Measurements from ENCODE around the gene DNAJC8. TPM values are rescaled to one million over a fixed set of nuclear protein-coding genes. Genes with fewer than 3 reads are reported as not detected.

Gene DNAJC8, protein sequence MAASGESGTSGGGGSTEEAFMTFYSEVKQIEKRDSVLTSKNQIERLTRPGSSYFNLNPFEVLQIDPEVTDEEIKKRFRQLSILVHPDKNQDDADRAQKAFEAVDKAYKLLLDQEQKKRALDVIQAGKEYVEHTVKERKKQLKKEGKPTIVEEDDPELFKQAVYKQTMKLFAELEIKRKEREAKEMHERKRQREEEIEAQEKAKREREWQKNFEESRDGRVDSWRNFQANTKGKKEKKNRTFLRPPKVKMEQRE
- total RNA-seq = 100 to 1,000 TPM in 1 of 5 experiments, 10 to 100 TPM in 4; 54.2 to 102 (median 69.6) TPM
- polyA plus RNA-seq = 100 to 1,000 TPM; 148 to 174 TPM
- 60.4 reads per million, percentile 75 among the genes with 10 or more reads in this experiment for total RNA-seq

DNA sequence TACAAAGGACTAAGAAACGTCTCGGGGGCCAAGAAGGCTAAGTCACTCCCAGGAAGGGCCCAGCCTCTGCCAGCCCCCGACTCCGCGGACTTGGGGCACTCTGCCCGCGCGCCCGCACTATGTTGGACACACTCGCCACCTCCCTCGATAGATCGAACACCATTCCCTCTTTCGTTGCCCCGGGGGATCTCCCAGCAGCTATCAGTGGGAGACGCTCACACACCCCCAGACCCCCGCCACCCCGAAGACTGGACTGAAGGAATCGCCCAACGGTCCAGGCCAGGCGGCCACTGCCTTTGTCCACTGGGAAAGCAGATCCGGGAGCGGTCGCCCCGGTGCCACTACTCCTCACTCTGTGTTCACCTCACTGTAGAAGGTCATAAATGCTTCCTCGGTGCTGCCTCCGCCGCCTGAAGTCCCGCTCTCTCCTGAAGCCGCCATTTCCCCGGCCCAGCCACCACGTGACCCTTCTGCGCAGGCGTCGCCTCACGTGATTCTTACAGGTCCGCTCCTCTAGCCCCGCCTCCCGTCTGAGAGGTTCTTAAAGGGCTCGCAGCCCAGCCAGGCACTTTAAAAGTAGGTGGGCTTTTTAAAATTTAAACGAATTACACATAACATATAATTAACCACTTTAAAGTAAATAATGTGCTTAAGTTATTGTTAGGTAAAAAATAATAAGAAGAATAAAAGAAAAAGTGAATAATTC lies at the start of gene DNAJC8:
Gene DNAJC8, minus strand, starts transcription at position 472 of the 706 bp plus-strand sequence. Its CDS starts 31 bp downstream, at position 441.
- POLR2A ChIA-PET = interaction anchor here (0.6 to 13.7 kb wide), 7 partner anchors 13 to 346 kb away, joined by 3 to 184 read pairs (median 3); partner anchors contain the start of genes EYA3 and SESN2
- Mint-ChIP-seq H3K4me3 (peak within 1 kb of the TSS; percentile 96 to 100 (median 99)), H3K9me3 (no peaks in the 10 kb centered on the region), H3K4me1 (peaks cover 7 to 48% (median 32%) of the 10 kb centered on the region in 7 donors), H3K36me3 (peaks cover 4 to 13% (median 10%) of the 10 kb centered on the region in 5 donors), H3K27ac (peak within 1 kb of the TSS; percentile 95 to 100 (median 99)), H3K27me3 (no peaks in the 10 kb centered on the region)
- peaks cover 22 to 29% of the 10 kb centered on the region in 2 donors for H3K4me1 ChIP-seq (ENCODE audit: control insufficient read depth in 2 of 2, insufficient read depth in 2 of 2, low read length in 2 of 2)
- intact Hi-C loops (cut with micrococcal nuclease) = loop anchor here in 1 of 2 donors (2.0 to 5.0 kb wide), 2 partner anchors 14 to 655 kb away; no protein-coding TSS in a partner anchor
- H3K4me3 ChIP-seq (ENCODE audit: low read length) = peak within 1 kb of the TSS; percentile 93
- DNase-seq (peak; percentile 83 to 94 (median 89)), ATAC-seq (peak; percentile 75)
- CTCF ChIA-PET = interaction anchor here (1.2 kb wide), 1 partner anchor 16 kb away, joined by 6 read pairs; no protein-coding TSS in a partner anchor
- H3K27me3 ChIP-seq (ENCODE audit: control insufficient read depth in 2 of 2, insufficient read depth in 2 of 2, low read length in 2 of 2) = no peaks in the 10 kb centered on the region
- H3K36me3 ChIP-seq (ENCODE audit: control insufficient read depth in 2 of 3, insufficient read depth in 3 of 3, low read length in 3 of 3) = peaks cover 0 to 34% (median 6%) of the 10 kb centered on the region in 3 experiments
- peak within 1 kb of the TSS; percentile 88 for H3K27ac ChIP-seq (ENCODE audit: low read depth, low read length)
- H3K9me3 ChIP-seq (ENCODE audit: control insufficient read depth in 2 of 3, low read length in 3 of 3) = no peaks in the 10 kb centered on the region

DNA sequence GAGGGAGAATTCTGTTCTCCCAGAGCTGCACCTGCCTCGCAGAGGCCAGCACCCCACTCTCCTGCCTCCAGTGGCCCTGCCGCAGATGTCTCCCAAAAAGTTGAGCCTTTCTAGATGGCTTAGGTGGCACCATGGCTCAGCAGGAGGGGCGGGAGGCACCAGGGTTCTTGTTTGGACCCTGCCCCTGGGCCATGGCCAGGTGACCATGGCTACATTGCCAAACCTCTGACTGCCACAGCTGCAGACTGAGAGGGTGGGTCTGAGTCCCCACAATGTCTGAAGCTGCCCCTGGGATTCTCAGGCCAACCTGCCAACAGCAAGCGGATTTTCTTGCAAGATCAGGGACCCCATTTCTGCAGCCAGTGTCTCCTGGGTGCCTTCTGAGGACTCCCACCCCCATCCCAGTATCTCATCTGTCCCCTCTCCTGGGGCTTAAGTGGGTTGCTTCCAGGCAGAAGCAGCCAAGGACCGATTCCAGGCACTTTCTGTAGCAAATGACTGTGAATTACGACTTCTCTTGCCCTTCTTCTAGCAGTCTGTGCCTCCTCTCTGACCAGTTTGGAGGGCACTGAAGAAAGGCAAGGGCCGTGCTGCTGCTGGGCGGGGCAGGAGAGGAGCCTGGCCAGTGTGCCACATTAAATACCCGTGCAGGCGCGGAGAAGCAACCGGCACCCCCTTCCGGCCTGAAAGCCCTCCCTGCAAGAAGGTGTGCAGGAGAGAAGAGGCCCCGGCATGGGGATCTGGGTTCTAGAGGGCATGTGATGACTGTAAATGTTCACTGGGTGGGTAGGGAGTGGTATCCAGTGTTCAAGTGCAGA lies 49.0 kb upstream of the DNAJC8 start:
- Mint-ChIP-seq H3K27me3 (peaks cover 0 to 2% (median 0%) of the 10 kb centered on the region in 5 donors), H3K4me3 (no peak overlapping the region), H3K4me1 (peaks cover 0 to 10% (median 0%) of the 10 kb centered on the region in 7 donors), H3K27ac (no peak overlapping the region), H3K9me3 (no peaks in the 10 kb centered on the region), H3K36me3 (peaks cover 6 to 39% (median 11%) of the 10 kb centered on the region in 5 donors)
- ChIA-PET POLR2A (interaction anchor here (0.7 kb wide), 1 partner anchor 22 kb away, joined by 3 read pairs; no protein-coding TSS in a partner anchor), CTCF (no interaction called here)
- Histone ChIP-seq H3K36me3 (ENCODE audit: control insufficient read depth in 2 of 3, insufficient read depth in 3 of 3, low read length in 3 of 3) (peaks cover 0 to 28% (median 0%) of the 10 kb centered on the region in 3 experiments), H3K4me3 (ENCODE audit: low read length) (no peak overlapping the region), H3K27me3 (ENCODE audit: control insufficient read depth in 2 of 2, insufficient read depth in 2 of 2, low read length in 2 of 2) (no peaks in the 10 kb centered on the region), H3K9me3 (ENCODE audit: control insufficient read depth in 2 of 3, low read length in 3 of 3) (no peaks in the 10 kb centered on the region), H3K4me1 (ENCODE audit: control insufficient read depth in 2 of 2, insufficient read depth in 2 of 2, low read length in 2 of 2) (no peaks in the 10 kb centered on the region), H3K27ac (ENCODE audit: low read depth, low read length) (no peak overlapping the region)
- intact Hi-C loops (cut with micrococcal nuclease) = no loop called here
- no peak for DNase-seq
- no peak for ATAC-seq

DNA sequence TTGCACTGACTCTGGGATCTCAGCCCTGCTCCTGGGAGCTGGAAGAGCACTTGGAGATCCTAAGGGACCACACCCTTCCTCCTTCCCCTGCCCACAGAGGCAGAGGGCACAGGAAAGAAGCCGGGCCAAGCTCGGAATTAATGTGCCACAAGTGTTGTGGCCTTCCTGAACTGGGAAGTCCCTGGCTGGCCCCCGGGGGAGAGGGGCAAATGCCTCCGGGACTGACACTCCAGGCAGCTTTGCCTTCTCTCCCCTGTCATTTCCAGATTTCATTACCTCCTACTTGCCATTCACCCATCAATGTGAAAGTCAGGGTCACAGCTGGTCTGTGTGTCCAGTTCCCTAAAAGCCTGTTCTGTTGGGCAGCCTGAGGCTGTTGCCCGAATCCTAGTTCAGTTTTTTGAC lies 48.1 kb upstream of the DNAJC8 start:
- peaks cover 0 to 10% (median 0%) of the 10 kb centered on the region in 7 donors for H3K4me1 Mint-ChIP-seq
- peaks cover 0 to 28% (median 0%) of the 10 kb centered on the region in 3 experiments for H3K36me3 ChIP-seq (ENCODE audit: control insufficient read depth in 2 of 3, insufficient read depth in 3 of 3, low read length in 3 of 3)

DNA sequence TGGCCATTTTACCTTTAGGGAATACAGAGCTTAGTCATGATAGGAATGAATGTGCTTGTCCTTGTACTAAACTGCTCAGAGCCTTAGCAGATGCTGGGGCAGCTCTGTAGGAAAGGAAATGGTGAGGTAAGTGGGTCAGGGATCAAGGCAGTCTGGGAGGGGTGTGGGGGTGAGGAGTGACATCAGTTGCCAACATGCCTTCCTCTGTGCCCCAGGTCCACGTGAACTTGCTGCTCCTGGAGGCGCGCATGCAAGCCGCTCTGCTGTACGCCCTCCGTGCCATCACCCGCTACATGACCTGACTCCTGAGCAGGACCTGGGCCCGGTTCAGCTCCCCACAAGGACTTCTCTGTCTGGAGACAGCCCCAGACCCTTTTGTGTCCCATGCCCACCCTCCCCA lies 47.7 kb upstream of the DNAJC8 start:
- Mint-ChIP-seq H3K27ac (no peak overlapping the region), H3K9me3 (no peaks in the 10 kb centered on the region), H3K4me3 (no peak overlapping the region), H3K4me1 (peaks cover 0 to 10% (median 0%) of the 10 kb centered on the region in 7 donors), H3K36me3 (peaks cover 6 to 39% (median 11%) of the 10 kb centered on the region in 5 donors), H3K27me3 (no peaks in the 10 kb centered on the region)
- Histone ChIP-seq H3K4me3 (ENCODE audit: low read length) (no peak overlapping the region), H3K4me1 (ENCODE audit: control insufficient read depth in 2 of 2, insufficient read depth in 2 of 2, low read length in 2 of 2) (no peaks in the 10 kb centered on the region), H3K27ac (ENCODE audit: low read depth, low read length) (no peak overlapping the region), H3K27me3 (ENCODE audit: control insufficient read depth in 2 of 2, insufficient read depth in 2 of 2, low read length in 2 of 2) (no peaks in the 10 kb centered on the region), H3K9me3 (ENCODE audit: control insufficient read depth in 2 of 3, low read length in 3 of 3) (no peaks in the 10 kb centered on the region), H3K36me3 (ENCODE audit: control insufficient read depth in 2 of 3, insufficient read depth in 3 of 3, low read length in 3 of 3) (peaks cover 0 to 28% (median 0%) of the 10 kb centered on the region in 3 experiments)
- no peak for DNase-seq
- POLR2A ChIA-PET = no interaction called here
- peak; percentile 30 for ATAC-seq
- intact Hi-C loops (cut with micrococcal nuclease) = no loop called here
- CTCF ChIA-PET = no interaction called here

More for the DNA sequence above, 48.1 kb upstream of the DNAJC8 start:
- DNase-seq (no peak), ATAC-seq (no peak)
- H3K4me3 ChIP-seq (ENCODE audit: low read length) = no peak overlapping the region
- Mint-ChIP-seq H3K36me3 (peaks cover 6 to 39% (median 11%) of the 10 kb centered on the region in 5 donors), H3K27ac (peak overlapping the region in 1 of 9 donors; percentile 41), H3K27me3 (peaks cover 0 to under 1% (median 0%) of the 10 kb centered on the region in 5 donors), H3K4me3 (no peak overlapping the region), H3K9me3 (no peaks in the 10 kb centered on the region)
- ChIA-PET POLR2A (interaction anchor here (0.7 kb wide), 1 partner anchor 69 kb away, joined by 4 read pairs; no protein-coding TSS in a partner anchor), CTCF (no interaction called here)
- no peak overlapping the region for H3K27ac ChIP-seq (ENCODE audit: low read depth, low read length)
- no peaks in the 10 kb centered on the region for H3K9me3 ChIP-seq (ENCODE audit: control insufficient read depth in 2 of 3, low read length in 3 of 3)
- H3K4me1 ChIP-seq (ENCODE audit: control insufficient read depth in 2 of 2, insufficient read depth in 2 of 2, low read length in 2 of 2) = no peaks in the 10 kb centered on the region
- intact Hi-C loops (cut with micrococcal nuclease) = no loop called here
- H3K27me3 ChIP-seq (ENCODE audit: control insufficient read depth in 2 of 2, insufficient read depth in 2 of 2, low read length in 2 of 2) = no peaks in the 10 kb centered on the region

DNA sequence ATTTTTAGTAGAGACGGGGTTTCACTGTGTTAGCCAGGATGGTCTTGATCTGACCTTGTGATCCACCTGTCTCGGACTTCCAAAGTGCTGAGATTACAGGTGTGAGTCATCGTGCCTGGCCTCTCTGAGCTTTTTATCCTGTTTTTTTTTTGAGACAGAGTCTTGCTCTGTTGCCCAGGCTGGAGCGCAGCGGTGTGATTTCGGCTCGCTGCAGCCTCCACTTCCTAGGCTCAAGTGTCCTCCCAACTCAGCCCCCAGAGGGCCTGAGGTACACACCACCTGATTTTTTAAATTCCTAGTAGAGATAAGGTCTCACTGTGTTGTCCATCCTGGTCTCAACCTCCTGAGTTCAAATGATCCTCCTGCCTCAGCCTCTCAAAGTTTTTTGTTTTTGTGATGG lies 46.9 kb upstream of the DNAJC8 start:
- no peaks in the 10 kb centered on the region for H3K27me3 ChIP-seq (ENCODE audit: control insufficient read depth in 2 of 2, insufficient read depth in 2 of 2, low read length in 2 of 2)
- no peaks in the 10 kb centered on the region for H3K4me1 ChIP-seq (ENCODE audit: control insufficient read depth in 2 of 2, insufficient read depth in 2 of 2, low read length in 2 of 2)
- H3K9me3 Mint-ChIP-seq = no peaks in the 10 kb centered on the region
- H3K27ac Mint-ChIP-seq = peak overlapping the region in 1 of 9 donors; percentile 74
- intact Hi-C loops (cut with micrococcal nuclease) = no loop called here
- CTCF ChIA-PET = no interaction called here
- no peak overlapping the region for H3K27ac ChIP-seq (ENCODE audit: low read depth, low read length)
- peaks cover 0 to 8% (median 0%) of the 10 kb centered on the region in 7 donors for H3K4me1 Mint-ChIP-seq
- no peaks in the 10 kb centered on the region for H3K27me3 Mint-ChIP-seq
- ATAC-seq = no peak
- H3K4me3 Mint-ChIP-seq = no peak overlapping the region
- H3K4me3 ChIP-seq (ENCODE audit: low read length) = no peak overlapping the region
- H3K36me3 ChIP-seq (ENCODE audit: control insufficient read depth in 2 of 3, insufficient read depth in 3 of 3, low read length in 3 of 3) = peaks cover 0 to 31% (median 0%) of the 10 kb centered on the region in 3 experiments
- POLR2A ChIA-PET = no interaction called here
- DNase-seq = no peak
- peaks cover 10 to 46% (median 13%) of the 10 kb centered on the region in 5 donors for H3K36me3 Mint-ChIP-seq
- no peaks in the 10 kb centered on the region for H3K9me3 ChIP-seq (ENCODE audit: control insufficient read depth in 2 of 3, low read length in 3 of 3)

DNA sequence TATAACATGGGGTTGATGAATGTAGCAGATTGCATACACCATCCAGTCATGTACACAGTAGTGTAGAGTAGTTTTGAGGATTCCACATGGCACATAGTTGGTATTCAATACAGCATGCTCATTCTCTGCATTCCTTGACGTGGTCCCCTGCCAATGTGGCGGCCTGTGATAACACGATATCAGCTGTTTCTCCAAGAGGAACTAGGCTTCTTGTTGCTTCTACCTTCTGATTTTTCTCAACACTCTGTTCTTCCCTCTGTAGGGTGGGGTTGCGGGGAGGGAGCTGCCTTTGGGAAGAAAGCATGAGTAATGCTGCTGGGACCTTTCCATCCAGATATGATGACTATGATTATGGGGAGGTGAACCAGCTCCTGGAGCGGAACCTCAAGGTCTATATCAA lies 45.9 kb upstream of the DNAJC8 start:
- ChIA-PET CTCF (no interaction called here), POLR2A (no interaction called here)
- Mint-ChIP-seq H3K4me3 (no peak overlapping the region), H3K9me3 (no peaks in the 10 kb centered on the region), H3K27me3 (no peaks in the 10 kb centered on the region), H3K36me3 (peaks cover 10 to 47% (median 13%) of the 10 kb centered on the region in 5 donors), H3K4me1 (peaks cover 0 to 8% (median 0%) of the 10 kb centered on the region in 7 donors), H3K27ac (no peak overlapping the region)
- no peak overlapping the region for H3K27ac ChIP-seq (ENCODE audit: low read depth, low read length)
- H3K27me3 ChIP-seq (ENCODE audit: control insufficient read depth in 2 of 2, insufficient read depth in 2 of 2, low read length in 2 of 2) = no peaks in the 10 kb centered on the region
- H3K4me3 ChIP-seq (ENCODE audit: low read length) = no peak overlapping the region
- intact Hi-C loops (cut with micrococcal nuclease) = no loop called here
- peaks cover 0 to 40% (median 0%) of the 10 kb centered on the region in 3 experiments for H3K36me3 ChIP-seq (ENCODE audit: control insufficient read depth in 2 of 3, insufficient read depth in 3 of 3, low read length in 3 of 3)
- no peaks in the 10 kb centered on the region for H3K9me3 ChIP-seq (ENCODE audit: control insufficient read depth in 2 of 3, low read length in 3 of 3)
- ATAC-seq (no peak), DNase-seq (no peak)
- no peaks in the 10 kb centered on the region for H3K4me1 ChIP-seq (ENCODE audit: control insufficient read depth in 2 of 2, insufficient read depth in 2 of 2, low read length in 2 of 2)

All from naive thymus-derived CD4-positive, alpha-beta T cell (primary cell).